Measurements from ENCODE around the gene ABHD12B.

ABHD12B gene

DNA sequence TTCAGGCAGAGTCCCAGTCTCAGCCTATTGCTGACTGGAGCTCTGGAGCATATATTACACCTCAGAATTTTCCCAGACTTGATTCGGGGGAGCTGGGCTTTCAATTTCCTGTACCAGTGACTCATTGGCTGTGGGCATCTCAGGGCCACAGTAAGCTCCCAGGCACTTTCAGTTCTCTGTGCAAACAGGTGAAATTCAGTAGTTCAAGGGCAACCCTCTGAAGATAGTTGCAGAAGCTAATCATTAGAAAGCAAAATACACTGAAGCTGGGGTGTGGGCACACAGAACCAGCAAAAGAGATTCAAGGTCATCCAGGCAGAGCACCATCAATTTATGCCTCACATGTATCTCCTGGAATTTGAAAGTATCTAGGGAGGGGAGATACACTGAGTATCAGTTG lies 32.8 kb upstream of the ABHD12B start:
- no peak for DNase-seq (ENCODE audit: low read depth, low spot score)

DNA sequence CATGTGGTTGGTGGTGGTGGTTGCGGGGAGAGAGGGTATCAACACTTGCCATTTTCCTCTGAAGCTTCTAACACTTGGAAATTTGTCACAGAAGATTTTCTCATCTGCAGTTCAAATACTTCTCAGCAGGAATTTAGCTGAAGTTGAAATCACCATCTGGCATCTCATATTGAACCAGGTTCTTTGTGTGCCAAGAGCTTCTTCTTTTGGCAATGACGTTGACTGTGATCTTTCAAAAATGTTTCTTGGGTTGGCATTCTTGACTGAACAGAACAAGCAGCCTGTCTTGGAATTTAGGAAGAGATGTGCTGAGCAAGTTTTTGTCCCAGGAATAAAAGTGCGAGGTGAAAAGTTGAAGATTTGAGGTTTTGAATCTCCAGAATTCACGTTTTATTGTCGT lies 32.2 kb upstream of the ABHD12B start:
- DNase-seq (ENCODE audit: low read depth, low spot score): no peak

DNA sequence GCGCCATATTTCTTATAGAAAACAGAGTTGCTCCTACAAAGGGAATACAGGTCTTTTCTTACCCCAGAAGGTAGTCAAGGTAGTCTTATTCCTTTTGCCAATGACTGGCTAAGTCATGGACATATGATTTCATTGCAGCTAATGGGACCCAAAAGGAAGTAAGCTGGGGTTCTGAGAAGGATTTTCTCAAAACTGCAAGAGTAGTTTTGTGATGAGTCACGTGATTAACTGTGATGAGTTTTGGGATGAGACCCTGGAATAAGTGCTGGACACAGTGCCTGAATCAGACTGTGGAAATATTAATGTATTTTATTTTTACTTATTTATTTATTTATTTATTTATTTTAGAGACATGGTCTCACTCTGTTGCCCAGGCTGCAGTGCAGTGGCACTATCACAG lies 27.5 kb upstream of the ABHD12B start:
- DNase-seq (ENCODE audit: low read depth, low spot score): no peak

DNA sequence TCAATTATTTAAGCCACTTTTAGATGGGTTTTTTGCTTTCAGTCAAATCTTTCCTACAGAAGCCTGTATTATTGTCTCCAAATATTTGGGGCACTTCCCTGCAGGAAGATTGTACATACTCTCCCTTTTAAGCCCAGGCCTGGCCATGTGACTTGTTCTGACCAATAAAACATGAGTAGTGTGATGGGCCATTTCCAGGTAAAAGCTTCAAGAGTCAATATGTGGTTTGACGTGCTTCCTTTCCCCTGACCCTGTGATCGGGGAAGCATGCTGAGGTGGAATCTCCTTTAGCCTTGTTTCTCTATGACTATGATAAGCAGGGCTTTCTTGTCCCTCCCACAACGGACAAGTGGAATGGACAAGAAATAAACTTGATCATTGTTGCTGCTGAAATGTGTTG lies 26.7 kb upstream of the ABHD12B start:
- no peak for DNase-seq (ENCODE audit: low read depth, low spot score)

DNA sequence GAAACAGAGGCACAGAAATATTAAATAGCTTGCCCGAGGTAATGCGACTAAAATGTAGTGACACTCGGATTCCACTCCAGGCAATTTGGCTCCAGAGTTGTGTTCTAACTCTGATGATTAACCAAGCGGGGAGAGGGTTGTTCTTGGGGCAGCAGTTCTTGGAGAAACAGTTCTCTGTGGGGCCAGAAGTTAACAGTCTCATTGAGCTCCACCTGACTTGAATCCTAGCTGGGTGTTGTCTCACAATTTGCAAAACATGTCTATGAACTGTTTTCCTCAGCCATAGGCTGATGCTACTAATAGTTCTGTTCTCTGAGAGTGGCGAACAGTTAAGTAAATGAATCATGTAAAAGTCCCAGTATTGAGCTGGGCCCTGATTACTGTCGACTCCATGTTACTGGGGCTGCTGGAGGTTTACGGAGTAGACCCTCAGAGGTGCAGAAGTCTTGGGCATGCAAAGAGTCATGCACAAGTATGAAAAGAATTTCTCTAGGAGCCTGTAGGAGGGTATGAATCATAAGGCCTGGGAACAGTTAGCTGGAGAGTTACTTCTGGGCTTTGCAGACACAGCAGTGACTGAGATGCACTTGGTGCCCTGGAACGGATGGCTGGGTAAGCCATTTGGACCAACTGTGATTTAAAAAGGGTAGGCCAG lies 25.5 kb upstream of the ABHD12B start:
- no peak for DNase-seq (ENCODE audit: low read depth, low spot score)

DNA sequence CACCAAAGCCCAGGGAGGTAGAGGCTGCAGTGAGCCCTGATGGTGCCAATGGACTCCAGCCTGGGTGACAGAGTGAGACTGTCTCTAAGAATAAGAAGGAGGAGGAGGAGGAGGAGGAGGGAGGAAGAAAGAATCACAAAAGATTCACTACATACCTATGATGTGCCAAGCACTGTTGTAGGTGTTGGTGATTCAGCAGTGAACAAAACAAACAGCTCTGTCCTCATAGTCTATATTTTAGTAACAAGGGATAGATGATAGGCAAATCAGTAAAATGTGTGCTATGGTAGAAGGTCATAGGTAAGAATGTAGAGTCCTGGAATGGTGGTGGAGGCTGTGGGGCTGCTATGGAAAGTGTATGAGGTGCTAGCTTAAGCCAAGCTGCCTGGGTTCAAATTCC lies 18.0 kb upstream of the ABHD12B start:
- no peak for DNase-seq (ENCODE audit: low read depth, low spot score)

DNA sequence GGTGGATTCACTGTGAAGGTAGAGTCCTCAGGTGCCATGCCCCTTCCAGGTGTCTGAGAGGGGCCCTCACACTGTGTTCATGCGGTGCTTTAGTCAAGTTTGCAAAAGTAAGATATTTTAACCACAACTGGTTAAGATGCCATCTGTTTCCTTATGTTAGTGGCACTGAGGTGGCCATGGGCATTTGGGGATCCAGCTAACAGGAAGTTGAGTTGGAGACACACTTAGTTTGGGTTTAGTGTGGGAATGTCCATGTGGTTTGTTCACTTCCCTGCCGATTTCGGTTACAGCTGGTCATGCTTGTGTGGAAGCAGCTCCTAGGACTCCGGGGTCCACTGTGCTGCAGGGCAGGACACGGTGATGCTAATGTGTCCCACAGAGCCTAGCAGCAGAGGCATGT lies 17.3 kb upstream of the ABHD12B start:
- no peak for DNase-seq (ENCODE audit: low read depth, low spot score)

DNA sequence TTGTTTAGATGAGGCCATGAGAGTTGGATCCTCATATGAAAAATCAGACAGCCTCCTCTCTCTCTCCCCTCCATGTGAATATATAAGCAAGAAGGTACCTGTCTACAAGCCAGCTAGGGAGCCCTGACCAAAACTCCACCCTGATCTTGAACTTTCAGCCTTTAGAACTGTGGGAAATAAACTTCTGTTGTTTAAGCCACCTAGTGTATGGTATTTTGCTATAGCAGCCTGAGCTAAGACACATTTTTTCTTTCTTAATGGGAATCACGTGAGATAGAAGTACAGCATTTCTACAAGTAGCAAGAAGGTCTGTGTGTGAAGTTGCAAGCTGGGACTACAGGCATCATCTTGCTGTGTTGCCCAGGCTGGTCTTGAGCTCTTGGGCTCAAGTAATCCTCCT lies 16.3 kb upstream of the ABHD12B start:
- no peak for DNase-seq (ENCODE audit: low read depth, low spot score)

DNA sequence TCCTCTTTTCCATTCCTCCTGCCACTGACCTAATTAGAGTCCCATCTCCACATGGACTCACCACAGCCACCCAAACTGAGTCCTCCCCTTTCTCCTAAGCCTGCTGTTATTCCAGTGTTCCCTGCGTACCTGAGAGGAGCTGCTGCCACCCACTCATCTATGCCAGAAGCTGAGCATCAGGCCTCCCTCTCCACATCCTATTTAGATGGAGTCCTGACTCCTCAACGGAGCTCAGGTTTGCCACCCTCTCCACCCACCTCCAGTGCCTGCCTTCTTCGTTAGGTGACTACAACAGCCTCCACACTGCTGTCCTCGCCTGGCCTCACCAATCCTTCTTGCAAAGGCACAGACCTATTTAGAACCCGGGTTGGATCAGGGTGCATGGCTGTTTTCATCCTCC lies 15.2 kb upstream of the ABHD12B start:
- no peak for DNase-seq (ENCODE audit: low read depth, low spot score)

DNA sequence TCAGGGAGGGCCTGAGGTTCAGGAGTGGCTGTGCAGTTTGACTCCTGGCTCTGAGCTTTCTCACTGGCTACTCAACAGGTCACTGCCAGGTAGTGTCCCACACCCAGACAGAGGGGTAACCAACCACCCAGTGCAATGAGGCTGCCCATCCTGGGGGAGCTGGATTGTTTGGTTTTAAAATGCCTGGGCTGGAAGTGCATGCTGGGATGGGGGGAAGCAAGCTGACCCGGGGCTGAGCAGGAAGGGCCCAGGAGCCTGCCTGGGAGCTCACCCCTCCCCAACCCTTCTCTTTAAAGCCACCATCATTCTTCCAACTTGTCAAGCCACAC lies 12.6 kb upstream of the ABHD12B start:
- no peak for DNase-seq (ENCODE audit: low read depth, low spot score)

DNA sequence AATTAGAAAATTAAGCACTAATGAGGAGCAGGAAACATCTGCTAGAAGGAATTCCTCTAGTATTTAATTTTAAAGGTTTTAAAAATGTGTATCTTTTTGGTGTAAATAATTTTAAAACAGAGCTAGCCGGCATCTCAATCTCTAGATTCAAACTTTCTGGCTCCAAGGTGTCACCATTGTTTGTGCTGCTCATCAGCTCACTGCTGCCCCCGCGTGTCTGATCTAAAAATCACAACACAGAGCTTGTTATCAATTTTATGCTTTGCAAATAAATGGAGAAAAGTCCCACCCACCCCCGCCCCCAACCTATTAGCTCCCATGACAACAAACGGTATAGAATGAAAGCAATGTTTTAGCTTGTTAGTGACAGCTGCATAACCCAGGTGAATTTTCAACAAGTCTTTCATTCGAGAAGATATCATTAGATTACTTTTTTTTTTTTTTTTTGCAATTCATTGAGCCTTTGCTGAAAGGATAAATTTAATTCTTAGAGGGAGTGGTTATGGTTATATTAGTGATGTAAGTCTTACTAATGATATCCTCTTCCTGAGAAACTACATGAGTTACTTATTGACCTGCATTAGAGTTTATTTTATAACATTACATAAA lies 11.3 kb upstream of the ABHD12B start:
- DNase-seq (ENCODE audit: low read depth, low spot score): peak; percentile 77

DNA sequence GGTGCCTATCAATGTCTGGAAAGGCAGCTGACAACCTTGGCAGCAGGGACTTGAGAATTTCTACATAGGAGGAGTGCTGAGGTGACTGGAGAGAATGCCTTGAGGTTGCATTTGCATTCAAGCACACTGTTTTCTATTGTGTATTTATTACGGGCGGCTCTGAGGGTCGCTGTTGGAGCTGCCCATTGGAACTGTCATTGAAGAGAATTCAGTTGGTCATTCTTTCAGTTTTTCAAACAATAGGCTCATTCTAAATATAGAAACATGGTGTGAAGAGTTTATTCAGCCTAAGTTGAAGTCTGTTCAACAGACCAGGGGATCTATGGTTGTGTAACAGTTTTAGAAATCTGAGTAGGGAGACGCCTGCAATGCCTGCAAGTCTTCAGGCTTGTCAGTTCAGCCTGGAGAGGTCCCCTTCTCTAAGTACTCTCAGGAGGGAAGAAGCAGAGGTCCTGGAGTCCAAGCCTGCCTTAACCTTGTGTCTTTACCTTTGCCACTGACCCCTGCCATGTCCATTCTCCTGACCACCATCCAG lies 9.8 kb upstream of the ABHD12B start:
- no peak for DNase-seq (ENCODE audit: low read depth, low spot score)

DNA sequence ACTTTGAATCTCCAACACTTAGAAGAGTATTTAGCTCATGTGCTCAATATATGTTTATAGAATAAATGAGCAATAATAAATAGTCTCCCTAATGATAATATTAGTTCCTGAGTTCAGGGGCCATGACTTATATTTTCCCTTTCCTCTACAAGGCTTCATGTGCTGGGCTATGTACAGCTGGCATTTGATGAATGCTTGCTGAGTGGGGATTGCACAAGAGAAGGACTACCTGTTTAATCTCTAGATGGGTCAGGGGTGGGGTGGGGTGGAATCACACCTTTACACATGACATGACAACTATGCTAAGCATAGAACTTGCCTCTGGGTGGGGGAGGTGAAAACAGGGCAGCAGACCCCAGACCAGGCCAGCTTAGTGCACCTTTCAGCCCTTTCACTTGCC lies 7.6 kb upstream of the ABHD12B start:
- no peak for DNase-seq (ENCODE audit: low read depth, low spot score)

DNA sequence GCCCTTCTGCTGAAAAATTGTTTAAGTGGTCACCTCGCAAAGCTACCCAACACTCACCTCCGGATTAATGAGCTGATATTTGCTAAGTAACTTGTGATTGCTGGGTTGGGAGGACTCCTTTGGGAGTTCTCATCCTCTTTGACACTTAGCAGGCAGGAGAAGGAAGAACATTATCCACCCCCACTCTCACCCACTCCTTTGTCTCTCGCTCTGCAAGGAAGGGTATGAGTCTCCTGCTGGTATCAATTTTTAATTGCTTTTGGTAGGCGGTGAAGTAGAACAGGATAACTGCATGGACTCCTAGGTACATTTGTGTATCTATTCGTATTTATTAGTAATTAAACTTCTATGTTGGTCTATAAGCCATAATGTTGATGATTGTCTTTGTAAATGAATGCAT lies 6.9 kb upstream of the ABHD12B start:
- no peak for DNase-seq (ENCODE audit: low read depth, low spot score)

DNA sequence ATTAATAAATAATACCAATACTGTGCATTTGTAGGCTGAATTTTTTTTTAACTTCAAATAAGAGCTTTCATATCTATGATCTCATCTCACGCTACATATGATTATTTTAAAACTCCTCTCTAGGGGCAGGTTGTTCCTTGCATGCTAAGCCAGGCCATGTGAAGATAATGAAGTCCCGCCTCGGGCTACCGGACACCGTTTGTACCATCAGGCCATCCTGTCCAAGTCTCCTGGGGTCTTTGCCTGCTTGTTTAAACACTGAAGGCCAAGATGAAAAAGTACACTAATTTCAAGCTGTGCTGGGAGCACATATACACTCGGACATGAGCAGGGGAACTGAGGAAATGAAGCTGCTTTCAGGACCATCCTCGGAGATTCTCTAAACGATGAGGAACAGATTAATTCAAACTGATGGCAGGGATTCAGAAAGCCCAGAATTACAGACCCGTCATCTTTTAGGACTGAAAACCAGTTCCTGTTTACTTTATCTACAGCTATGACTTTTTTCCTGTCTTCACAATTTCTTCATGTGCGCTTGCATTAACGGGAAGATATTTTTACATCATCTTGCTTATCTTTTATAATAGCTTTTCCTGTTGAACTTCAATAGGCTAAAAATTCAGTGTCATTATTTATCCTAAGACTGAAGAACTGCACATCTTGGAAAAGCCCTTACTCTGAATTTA lies 6.3 kb upstream of the ABHD12B start:
- DNase-seq (ENCODE audit: low read depth, low spot score): no peak

DNA sequence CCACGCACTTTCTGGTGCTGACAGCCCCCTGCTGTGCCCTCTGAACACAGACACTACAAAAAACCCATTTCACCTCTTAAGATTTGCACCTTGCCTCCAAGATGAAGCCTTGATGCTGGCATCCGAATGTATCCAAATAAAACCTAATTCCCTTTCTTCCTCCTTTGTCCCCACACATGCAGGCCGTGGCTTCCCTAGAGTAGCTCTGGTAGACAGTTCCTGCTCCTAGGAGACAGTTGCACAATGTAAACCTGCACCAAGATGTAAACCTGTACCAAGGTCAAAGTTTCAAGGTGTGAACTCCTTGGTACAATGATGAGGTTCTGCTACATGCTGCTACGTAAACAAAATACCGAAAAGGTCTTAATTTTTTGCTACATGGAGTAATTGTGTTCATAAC lies 625 bp upstream of the ABHD12B start:
- no peak for DNase-seq (ENCODE audit: low read depth, low spot score)

DNA sequence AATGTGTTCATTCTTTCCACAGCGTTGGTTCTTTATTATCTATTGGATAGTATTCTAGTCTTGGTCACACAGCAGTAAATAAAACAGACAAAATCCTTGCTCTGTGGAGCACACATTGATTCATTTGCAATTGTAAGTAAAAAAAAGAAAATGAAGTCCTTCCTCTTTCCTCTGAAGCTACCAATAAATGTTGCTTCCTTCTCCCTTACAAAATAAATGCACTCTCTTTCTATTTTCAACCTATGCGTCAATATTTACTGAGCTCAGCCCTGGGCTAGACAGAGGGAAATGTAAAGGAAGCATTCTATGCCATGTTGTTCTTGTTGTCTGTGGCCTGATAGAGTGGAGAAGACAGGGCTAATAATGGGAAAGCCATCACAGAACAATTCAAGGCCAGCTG lies 2.9 kb downstream of the ABHD12B start:
- DNase-seq (ENCODE audit: low read depth, low spot score): no peak

DNA sequence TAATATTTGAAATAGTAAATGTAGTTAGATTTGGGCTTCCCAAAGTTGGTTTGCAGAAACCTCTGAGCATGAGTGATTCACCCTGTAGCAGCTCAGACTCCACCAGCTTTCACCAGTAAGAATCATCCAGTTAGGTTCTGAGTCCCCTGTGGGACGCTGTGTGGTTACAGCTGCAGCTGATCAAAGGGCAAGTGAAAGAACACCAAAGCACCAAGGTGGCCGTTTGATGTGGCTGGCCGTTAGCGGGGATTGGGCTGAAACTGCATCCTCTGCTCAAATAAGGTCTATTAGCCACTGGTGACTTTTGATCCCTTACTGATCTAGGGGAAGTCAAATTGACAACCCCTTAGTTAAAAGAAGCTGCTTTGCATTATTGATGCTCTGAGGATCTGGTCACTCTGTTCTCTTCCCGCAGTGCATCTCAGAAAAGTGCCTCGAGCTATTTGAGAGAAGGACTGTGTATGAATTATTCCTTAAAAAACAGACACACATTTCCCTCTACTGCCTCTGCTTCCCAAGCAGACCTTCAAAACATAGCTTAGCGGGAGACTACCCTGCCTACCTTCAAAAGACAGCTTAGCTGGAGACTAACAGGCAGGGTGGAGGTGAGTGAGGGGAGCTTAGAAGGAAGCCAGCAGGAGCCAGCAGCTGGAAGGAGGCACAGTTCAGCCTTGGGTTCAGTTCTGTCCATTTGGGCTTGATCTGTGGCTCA lies 3.7 kb downstream of the ABHD12B start:
- DNase-seq (ENCODE audit: low read depth, low spot score): peak; percentile 73

DNA sequence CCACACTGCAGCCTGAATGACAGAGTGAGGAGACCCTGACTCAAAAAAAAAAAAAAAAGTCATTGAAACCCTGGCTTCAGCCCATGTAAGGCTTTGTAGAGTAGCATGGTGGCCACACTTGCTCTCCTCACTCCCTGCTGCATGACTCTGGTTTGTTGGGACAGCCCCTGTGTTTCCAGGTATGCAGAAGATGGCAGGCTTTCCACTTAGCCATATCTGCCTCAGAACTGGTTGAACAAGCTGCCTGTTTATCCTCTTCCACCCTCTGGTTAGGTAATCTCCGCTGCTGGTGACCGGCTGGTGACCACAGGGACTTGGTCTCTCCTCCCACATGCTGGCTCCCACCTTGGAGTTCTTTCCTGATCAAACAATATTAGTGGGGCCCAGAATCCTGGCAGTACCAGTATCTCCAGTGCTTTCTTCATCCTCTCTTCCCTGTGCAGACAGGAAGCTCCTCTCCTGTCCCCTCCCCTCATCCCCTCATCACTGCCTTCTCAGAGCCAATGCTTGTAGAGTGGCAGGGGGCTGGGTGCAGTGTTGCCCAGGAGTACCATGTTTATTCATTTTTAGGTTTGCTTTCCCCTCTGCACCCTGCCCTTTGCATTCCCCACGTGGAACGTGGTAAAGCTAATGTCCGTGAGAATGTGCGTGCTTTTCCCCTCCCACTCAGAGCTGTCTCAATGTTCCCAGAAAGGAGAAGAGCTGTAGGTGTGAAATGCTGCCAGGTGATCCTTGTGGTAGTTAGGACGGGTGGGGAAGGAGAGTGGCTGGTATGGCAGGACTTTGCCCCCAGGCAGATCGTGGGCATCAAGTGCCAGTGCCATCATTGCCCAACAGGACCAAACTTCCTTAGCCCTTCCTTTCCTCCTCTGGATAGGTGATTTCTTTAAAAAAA lies 11.3 kb downstream of the ABHD12B start:
- DNase-seq (ENCODE audit: low read depth, low spot score): no peak

DNA sequence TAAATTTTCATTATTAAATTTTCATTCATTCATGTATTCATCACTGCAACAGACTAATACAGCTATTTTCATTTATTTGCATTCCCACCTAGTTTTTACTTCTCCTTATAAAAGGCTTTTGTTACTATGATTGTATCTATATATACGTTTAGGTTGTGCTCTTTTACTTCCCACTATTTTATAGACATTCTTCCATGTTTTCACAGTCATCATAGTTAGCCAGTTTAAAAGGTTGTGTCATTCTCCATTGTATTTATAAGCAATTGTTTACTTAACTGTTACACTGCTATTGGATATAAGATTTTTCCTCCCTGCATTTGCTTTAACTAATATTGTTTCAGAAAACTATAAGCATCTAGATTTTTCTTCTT lies 12.0 kb downstream of the ABHD12B start:
- no peak for DNase-seq (ENCODE audit: low read depth, low spot score)

DNA sequence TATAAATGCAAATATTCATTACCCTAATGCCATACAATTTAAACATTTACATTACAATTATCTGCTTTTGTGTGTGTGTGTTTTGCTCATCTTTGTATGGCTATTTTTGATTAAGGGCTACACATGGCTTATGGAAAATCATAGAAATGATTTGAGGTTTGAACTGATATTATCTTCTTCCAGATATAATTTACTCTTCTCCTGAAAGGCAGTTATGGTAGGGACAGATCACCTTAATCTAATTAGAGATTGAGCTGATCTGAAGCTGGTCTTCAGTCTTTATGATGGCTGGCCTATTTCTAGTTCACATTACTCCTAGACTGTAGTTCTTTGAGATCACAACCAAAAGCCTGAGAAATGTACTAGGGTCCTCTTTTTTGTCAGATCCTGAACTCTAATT lies 15.6 kb downstream of the ABHD12B start:
- no peak for DNase-seq (ENCODE audit: low read depth, low spot score)

DNA sequence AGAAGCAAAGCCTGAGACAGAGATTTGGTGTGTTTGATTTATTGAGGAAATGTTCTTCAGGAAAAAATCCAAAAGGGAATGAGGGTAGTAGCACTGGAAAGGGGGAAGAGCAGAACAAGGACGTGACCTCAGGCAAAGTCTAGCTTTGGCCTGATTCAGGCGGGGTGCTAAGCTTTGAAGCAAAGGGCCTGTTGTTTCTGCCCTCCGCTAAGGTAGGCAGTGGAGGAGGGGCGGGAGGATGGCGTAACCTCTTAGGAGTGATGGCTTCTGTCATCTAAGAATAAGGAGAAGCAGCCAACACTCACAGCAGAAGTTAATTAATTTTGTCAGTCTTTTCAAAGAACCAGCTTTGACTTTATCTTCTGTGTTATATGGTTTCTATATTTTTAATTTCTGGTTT lies 20.4 kb downstream of the ABHD12B start:
- no peak for DNase-seq (ENCODE audit: low read depth, low spot score)

Data from smooth muscle cell of the brain vasculature (primary cell).